Stimulated activated CD4-positive, alpha-beta T cell treated with anti-CD3 and anti-CD28 coated beads, TNF-alpha, amount 100 ng/mL, for 1 hour (primary cell): Measurements from ENCODE around the gene F8.
A peak's percentile ranks its signal among the peaks of the same experiment; 100 is the strongest.

ENCODE experiments used
- DNase-seq, 3 donors: peaks; one replicate each; pipeline ENCODE4 v3.0.0-alpha.2; 2020; ENCODE audit warnings: low read depth in 3 of 3, low spot score in 1 of 3

F8 gene

DNA sequence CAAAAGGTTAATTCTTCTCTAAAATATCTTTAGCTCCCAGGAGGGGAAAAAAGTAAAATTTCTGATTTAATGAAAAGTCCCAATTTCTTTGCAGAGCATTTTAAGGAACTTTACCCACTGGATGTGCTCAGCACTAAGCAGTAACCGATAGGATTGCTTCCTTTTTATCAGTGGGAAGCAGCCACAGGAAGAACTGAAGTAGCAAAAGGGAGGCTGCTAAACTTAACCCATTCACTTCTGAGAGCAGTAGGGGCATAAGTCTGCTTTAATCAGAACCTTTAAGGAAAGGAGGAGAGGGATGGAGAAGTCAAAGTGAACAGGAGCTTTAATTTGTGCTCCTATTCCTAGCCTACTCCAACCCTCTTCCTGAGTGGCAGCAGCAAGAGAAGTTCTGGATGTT is at the start of gene F8:
TSS of gene F8 (minus strand) at position 139 of the 400 bp plus-strand sequence. CDS start 171 bp downstream, outside the sequence.
- no peak for DNase-seq

DNA sequence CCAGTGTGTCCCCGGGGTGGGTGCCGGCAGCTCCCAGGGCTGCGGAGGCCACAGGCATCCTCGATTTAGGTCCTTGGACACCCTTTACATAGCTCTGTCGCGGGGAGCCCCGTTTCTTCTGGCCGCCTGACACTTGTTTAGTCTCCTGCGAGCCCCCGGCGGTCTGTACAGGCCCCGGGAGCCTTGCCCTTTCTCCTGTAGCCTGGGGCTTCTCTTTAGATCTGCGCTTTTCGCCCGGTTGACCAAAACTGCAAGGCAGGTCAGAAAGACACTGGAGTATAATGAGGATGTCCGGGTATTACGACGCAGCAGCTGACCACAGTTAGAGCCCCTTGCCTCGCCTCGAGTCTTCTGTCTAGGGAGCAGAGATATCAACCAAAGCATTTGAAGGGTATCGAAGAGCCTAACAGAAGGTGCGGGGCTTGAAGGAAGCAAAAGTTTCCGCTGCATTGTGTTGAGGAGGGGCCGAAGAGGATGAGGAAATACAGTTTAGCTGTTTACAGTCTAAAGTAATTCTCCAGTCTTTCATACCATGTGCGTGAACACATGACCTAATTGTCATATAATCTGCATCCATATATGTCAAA is 49.3 kb upstream of the F8 start:
- no peak for DNase-seq

DNA sequence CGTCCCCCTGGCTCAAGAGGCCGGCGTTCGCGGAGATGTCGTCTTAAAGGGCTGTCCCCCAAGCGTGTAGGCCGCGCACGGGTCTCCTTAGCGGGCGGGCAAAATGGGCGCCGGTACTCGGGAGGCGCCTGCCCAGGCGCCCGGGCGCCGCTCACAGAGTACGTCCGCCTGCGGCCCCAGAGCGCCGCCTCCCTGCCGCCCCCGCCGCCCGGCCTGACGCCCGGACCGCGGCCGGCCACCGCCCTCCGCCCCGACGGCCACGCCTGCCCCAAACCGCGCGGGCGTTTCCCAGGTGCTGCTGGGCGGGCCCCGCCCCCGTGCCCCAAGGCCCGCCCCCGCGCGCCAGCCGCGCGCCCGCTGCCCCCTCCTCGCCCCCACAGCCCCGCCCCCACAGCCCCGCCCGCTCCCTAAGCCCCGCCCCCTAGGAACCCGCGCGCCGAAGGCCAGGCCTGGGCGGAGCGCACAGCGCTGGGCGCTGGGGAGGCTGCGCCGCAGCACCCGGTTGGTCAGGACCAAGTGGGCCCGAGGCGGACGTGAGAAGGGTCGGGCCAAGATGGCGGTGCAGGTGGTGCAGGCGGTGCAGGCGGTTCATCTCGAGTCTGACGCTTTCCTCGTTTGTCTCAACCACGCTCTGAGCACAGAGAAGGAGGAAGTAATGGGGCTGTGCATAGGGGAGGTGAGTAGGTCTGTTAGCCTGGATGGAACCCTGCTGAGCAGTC is 48.6 kb upstream of the F8 start, which contains the start of the genes BRCC3, CMC4 and MTCP1:
TSS of gene BRCC3 (plus strand) at position 534 of the 719 bp plus-strand sequence. CDS start at position 554, 20 bp downstream.
TSS of gene CMC4 (minus strand) at position 162 of the 719 bp plus-strand sequence. CDS start 7,113 bp downstream, outside the sequence.
TSS of gene MTCP1 (minus strand) at position 162 of the 719 bp plus-strand sequence. CDS start 5,126 bp downstream, outside the sequence.
- DNase-seq, result peak; percentile 39 to 57 (median 49)

DNA sequence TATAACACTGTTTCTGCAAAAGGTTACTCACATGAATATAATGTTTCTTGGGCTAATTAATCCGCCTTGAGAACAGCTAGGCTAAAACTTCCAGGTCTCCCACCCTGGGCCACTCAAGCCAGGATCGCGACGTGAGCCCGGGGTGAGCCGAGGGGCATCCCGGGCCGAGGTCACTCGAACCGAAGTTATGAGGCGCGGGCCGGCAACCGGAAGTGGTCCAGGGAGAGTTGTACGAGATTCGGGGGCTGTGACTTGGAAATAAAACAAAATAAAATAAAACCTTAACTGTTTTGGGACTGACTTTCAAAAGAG is 48.1 kb upstream of the F8 start:
- DNase-seq, result no peak

DNA sequence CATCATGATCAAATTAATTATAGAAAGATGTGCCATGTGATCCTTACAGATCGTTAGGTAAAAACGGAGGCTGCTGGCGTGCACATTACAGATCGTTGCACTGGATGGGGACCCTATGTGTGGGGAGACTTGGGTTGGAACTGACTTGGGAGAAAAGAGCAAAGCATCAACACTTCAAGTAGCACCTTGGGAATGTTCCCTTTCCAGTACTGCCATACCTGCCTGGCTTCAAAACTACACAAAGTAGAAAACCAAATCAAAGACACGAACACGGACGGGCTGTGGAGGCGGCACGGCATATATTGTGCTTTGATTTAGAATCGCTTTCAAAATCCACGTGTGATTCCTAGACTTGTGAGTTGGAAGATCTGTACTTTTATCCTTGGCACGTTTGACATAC is 47.5 kb upstream of the F8 start:
- no peak for DNase-seq

DNA sequence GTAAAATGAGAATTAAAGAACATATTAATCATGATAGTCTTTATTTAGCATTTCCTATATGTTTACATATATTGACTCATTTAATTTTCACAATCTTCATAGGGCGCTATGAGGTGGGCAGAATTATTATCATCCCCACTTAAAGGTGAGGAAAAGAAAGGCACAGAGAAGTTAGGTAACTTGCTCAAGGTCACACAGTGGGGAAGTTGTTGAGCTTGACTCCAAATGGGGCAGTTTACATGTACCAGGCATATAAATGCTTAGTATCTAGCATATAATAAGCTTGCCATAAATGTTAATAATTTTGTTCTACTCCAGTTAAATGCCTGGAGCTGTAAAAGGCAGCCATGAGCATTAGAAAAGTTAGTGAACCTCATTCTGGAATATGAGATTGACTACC is 46.9 kb upstream of the F8 start:
- DNase-seq, result no peak

DNA sequence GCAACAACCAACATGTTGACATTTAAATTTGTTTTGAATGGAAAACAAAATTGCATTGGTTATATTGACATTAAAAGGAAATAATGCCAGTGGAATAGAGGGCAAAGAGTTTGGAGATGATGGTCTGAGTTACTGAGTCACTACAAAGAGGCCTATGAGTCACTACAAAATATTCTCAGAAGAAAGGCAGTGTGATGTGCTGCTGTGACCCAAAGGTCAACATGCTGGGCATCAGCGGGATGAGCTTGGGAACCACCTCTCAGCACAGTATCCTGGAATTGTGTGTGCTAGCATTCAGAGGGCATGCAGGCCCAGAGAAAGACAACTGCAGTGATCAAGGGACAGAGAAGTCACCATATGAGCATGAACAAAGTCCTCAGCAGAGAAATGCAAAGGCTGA is 45.6 kb upstream of the F8 start:
- no peak for DNase-seq

DNA sequence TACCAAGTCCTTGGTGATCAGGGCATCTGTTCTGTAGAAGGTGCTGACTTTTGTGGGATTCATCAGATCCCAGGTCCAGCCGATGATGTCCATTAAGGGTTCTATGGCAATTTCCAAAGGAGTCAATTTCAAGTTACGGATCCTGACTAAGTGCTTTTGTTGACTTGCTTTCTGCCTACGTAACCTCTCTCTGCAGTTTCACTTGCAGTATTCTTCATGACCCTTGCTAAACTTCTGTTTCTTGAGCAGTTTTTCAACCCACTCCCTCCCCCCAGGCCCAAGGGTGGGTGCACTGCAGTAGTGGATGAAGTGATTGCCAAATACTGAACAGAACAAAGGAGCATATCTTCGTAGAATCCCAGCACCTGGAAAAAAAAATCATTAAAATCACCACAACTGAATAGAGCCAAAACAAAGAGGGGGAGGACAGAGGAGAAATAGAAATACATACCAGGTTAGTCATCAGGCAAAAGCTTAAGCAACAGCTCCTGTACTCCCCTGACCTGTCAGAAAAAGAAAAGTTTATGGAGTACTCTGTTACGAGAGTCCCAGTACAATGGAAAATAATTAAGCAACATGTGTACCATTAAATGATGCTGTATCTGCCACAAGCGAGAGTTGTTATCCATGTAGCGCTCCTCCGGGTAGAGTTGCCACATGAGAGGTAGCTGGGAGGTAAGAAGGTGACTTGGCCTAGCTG is 42.7 kb upstream of the F8 start:
- DNase-seq, result no peak

DNA sequence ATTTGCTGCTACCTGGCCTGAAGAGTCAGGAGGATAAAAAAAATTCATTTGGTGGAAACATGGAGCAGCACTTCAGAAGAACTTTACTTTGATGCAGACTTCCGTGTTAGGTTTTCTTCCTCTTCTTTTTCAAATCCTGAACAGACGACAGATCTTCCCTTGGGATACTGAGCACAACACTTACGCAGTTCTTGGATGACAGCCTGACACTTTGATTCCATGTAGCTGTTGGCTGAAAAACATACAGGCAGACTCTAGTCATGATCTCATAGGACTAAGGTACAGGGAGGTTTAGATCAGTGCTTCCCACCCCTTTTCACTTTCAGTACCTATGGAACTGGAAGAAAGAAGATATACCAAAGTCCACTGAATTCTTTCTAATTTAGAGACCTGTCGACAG is 39.2 kb upstream of the F8 start:
- DNase-seq, result no peak

DNA sequence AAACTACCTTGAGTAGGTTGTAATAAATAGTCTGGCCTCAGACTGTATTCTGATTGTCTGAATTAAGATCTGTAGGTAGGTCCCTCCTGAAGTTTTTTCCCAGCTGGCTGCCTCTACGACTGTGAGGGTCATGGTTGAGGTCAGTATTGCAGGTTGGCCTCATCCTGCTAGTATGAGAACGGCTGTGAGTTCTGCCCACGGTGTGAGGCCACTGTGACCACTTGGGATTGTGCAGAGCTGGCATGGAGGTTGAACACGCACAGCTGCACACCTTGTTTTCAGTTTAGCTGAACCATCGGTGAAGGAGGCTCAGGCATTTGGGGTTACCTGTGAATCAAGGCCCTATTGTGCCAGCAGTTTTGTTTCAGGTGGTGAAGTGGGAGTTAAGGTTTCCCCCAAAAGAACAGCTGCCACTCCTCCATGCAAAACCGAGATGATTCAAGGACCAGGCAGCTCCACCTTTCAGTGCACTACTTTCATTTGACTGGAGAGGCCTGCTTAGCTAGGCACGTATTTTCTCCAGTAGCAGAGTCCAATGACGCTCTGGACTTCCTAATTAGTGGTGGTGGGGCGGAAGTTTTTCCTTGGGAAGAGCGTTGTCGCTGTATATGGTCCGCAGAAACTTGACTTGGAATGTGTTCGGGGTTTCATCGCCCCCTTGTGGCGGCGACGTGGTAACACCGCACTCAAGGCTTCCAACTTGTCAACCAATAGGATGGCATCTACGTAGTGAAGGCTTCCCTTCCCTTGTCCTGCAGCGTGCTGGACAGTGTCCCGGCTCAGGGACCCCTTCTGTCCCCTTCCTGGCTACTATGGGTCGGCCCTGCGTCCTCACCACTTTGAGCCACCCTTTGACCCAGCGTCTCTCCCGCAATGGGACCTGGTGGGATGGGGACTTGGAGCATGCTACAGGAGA is 34.6 kb upstream of the F8 start:
- peak in 1 of 3 donors; percentile 22 for DNase-seq

DNA sequence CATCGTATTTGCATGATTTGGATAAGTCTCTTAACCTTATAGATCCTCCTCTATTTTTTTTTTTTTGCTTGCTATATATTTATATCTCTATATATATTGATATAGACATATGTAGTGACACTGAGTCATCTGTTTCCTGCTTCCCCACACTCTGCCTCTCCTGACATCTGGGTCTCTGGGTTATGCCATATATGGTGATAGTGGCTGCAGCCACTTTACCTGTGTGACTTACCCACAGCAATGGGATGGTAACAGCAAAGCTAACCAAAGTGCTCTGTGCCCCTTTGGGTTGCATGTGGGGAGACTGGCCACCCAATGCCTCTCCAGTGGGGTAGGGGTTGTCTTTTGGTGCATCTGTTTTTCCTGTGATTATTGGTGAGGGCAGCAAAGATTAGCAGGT is 33.9 kb upstream of the F8 start:
- no peak for DNase-seq

DNA sequence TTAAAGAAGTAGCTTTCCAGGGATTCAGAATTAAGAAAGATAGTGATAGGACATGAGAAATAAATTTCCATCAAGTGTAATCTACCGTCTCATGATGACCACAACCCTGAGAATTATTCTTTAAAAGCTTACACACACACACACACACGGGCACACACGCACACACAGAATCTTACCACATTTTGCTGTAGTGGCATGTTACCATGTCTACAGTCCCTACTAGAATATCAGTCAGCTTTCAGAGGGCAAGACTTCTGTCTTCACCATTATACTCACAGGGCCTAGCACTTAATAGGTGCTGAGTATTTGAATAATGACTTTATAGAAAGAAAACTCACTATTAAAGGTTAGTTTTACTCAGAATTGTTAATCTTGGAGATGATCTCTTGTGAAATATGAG is 33.0 kb upstream of the F8 start:
- DNase-seq, result no peak

DNA sequence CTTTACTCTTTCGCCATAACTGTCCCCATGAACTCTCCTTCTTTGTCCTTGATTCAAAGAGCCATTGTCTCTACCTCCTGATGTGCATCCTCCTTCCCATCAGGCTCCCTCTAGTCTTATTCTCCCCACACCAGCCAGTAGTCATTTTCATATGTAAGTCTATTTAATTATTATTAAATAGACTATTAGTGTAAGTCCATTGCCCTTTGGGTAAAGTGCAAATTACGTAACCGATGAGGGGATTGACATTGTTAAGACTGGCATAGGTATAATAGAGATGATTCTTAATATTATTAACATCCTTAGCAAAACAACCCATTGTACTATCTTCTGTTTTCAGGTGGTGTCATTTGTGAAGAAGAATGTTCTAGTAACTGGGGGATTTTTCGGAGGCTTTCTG is 31.7 kb upstream of the F8 start:
- no peak for DNase-seq

DNA sequence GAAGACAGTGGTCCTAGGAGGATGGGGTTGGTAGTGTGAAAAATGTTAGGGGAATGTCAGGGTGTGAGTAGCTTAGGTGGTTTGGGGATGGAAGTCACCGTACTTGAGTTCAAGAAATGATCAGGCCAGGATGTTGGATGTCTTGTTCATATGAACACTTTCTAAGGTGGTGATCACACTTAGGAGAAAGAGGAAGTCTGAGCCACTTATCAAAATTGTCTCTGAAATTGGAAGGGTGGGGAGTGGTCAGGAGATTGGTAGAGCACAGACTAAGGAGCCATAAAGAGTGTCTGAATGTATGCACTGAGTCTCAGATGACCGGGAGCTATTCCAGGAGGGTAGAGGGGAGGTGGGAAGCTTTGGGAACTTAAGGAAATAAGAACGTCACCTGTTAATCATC is 31.1 kb upstream of the F8 start:
- no peak for DNase-seq

DNA sequence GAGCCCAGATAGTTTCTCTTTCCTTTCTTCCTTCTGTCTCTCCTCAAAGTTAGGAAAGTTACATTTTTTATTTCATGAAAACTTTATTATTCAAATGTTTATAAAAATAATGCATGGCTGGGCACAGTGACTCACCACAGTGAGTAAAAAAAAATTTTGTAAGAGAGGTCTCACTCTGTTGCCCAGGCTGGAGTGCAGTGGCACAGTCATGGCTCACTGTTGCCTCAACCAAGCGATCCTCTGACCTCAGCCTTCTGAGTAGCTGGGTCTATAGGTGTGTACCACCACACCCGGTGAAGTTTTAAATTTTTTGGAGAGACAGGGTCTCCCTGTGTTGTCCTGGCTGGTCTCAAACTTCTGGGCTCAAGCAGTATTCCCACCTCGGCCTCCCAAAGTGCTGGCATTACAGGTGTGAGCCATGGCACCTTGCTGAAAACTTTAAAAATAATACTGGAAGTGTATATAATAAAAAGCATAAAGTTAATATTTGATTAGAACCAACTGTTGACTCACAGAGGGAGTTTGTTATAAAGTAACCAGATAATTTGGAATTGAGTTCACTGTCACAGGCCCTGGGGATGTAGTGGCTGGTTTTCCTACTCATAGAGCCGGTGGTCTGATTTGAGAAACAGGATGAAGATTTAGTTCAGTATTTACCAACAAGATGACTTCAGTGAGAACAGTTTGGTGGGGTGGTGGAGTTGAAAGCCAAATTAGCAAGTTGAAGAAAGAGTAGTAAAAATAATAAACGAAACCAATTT is 30.4 kb upstream of the F8 start:
- no peak for DNase-seq

DNA sequence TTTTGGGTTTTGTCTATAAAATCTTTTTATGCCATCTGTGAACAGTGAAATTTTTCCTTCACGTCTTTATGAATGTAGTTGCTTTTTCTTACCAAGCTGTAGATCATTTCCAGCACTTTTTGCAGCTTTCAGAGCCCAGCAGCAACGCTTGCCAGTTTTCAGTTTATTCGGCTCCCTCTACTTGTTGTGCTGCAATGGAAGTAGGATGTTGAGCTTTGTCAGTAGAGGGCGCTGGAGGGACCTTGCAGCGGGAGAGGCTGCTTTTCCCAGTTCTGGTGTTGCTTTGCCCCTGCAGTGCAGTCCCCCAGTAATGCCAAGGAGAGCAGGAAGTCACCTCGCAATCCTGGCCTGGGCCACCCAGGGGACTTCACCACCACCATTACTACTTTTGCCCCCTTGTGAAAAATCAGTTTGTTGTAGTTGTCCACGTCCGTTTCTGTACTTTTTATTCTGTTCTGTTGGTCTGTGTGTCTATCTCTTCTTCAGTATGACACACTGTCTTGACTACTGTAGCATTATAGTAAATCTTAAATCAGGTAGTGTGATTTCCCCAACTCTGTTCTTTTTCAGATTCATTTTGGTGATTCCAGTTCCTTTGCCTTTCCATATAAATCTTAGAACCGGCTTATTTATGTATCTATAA is 26.6 kb upstream of the F8 start:
- DNase-seq, result no peak

DNA sequence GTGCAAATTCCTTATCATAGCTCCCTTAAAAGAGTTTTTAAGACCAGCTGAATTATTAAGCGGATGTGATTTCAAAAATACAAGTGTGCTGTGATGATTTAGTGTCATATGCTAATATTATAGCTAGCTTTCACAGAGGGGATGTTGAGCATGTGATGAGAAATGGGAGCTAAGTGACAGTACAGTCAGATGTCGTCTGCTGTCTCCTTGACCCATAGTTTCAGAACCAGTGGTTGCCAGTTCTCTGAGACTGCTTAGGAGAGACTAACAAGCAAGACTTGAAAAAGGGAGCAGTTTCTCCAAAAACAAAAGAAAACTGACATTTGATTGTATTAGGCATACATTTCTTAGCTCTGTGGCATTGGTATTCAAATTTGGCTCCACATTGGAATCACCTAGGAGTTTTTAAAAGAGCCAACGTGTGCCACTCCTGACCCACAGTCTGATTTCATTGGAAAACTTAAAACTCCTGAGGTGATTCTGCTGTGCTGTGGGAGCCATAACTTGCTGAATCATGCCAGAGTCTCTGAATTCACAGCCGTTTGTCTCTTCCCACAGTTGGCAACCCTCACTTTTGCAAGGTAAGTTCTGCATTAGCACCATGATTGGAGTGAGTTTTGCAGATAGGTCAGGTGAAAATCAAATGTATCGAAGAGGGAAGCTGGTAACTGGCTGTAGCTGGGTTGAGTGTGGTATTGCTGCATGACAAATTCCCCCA is 24.4 kb upstream of the F8 start:
- DNase-seq, result no peak

DNA sequence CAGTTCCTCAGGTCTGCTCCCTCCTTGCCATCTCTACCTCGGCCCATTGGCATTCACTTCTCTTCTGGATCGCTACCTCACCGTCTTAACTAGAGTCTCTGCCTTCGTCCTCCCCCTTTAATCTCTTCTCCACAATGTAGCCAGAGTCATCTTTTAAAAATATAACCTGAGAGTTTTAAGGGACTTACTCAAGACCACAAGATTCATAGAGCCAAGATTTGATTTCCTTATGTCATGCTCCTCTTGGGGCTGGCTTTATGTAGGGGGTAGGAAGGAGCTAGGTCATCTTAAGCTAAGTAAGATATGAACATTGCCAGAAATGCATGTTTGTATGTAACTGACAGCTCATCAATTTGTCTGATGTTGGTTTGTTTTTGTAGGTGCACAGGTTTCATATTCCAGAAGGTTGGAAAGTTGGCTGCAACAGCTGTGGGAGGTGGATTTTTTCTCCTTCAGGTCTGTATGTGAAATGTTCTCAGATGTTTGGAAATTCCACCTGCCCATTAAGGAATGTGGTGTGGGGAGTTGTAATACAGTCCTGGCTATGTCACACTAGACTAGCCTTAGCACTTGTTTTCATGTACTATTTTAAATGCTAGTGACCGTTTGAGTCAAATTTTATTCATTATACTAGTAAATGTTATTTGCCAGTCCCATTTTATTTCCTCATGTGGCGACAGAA is 23.7 kb upstream of the F8 start:
- no peak for DNase-seq

DNA sequence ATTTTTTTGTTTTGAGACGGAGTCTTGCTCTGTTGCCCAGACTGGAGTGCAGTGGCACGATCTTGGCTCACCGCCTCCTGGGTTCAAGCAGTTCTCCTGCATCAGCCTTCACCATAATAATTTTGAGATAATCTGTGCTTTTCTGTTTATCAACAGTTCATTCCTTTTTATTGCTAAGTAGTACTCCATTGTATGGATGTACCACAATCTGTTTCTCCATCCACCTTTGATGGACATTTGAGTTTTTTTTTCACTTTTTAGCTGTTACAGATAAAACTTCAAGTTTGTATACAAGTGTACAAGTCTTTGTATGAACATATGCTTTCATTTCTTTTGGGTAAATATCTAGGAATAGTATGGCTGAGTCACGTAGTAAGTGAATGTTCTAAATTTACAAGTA is 13.2 kb upstream of the F8 start:
- DNase-seq, result no peak
